GM18517 (cell line): ENCODE measurements around the gene TAF1L.
"Not testable (repeated sequence)": the region's sequence is repeated elsewhere in the genome, so short reads cannot be mapped to it uniquely, and the experiment has no call there.

Source experiments
- ATAC-seq: cut with Tn5 transposase; IDR thresholded peaks from one replicate; pipeline ENCODE4 v1.9.1; 2021; ENCODE audit warnings: mild to moderate bottlenecking, moderate library complexity; ENCODE audit not compliant: unreplicated experiment

Gene TAF1L, protein sequence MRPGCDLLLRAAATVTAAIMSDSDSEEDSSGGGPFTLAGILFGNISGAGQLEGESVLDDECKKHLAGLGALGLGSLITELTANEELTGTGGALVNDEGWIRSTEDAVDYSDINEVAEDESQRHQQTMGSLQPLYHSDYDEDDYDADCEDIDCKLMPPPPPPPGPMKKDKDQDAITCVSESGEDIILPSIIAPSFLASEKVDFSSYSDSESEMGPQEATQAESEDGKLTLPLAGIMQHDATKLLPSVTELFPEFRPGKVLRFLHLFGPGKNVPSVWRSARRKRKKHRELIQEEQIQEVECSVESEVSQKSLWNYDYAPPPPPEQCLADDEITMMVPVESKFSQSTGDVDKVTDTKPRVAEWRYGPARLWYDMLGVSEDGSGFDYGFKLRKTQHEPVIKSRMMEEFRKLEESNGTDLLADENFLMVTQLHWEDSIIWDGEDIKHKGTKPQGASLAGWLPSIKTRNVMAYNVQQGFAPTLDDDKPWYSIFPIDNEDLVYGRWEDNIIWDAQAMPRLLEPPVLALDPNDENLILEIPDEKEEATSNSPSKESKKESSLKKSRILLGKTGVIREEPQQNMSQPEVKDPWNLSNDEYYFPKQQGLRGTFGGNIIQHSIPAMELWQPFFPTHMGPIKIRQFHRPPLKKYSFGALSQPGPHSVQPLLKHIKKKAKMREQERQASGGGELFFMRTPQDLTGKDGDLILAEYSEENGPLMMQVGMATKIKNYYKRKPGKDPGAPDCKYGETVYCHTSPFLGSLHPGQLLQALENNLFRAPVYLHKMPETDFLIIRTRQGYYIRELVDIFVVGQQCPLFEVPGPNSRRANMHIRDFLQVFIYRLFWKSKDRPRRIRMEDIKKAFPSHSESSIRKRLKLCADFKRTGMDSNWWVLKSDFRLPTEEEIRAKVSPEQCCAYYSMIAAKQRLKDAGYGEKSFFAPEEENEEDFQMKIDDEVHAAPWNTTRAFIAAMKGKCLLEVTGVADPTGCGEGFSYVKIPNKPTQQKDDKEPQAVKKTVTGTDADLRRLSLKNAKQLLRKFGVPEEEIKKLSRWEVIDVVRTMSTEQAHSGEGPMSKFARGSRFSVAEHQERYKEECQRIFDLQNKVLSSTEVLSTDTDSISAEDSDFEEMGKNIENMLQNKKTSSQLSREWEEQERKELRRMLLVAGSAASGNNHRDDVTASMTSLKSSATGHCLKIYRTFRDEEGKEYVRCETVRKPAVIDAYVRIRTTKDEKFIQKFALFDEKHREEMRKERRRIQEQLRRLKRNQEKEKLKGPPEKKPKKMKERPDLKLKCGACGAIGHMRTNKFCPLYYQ (N-terminal part only)

DNA sequence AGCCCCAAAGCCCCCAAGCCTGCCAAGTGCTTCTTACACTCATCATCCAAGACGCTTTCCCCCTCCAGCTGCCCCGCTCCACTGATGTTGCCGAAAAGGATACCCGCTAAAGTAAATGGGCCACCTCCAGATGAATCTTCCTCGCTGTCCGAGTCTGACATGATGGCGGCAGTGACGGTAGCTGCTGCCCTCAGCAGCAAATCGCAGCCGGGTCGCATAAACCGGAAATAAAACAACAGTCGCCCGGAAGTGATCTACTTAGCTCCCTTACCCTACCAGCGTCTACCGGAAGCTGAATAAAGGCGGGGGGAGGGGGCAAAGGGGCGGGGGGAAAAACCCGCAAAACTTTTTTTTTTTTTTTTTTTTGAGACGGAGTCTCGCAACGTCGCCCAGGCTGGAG lies at the start of gene TAF1L:
Gene TAF1L, minus strand, starts transcription at position 308 of the 400 bp plus-strand sequence. Its CDS starts 90 bp downstream, at position 218.
- no peak for ATAC-seq

DNA sequence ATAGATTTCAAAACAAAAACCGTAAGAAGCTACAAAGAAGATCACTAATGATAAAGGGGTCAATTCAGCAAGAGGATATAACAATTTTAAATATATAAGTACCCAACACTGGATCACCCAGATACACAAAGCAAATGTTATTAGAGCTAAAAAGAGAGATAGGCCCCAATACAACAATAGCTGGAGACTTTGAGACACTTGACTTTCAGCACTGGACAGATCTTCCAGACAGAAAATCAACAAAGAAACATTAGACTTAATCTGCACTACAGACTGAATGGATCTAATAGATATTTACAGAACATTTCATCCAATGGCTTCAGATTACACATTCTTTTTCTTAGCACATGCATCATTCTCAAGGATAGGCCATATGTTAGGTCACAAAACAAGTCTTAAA lies 46.3 kb upstream of the TAF1L start:
- ATAC-seq: no peak

DNA sequence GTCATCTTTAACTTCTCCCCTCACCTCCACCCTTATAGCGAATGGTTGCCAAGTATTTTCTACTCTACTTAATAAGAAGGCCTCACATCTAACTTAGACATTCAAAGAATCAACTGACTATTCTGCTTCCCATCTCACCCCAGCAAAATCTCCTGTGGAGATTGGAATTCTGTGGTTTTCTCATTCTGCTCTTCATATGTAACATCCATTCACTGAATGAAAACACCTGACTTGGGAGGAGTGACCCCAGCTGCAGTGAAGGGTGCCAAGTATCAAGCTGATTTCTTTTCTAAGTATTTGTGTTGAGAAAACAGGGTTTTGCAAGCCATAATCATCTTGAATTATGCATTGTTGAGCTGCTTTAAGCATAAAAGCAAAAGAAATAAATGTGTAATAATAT lies 42.5 kb upstream of the TAF1L start:
- no peak for ATAC-seq

GRCh38 chr9:32672469-32672868 lies 37.0 kb upstream of the TAF1L start:
- no peak for ATAC-seq

DNA sequence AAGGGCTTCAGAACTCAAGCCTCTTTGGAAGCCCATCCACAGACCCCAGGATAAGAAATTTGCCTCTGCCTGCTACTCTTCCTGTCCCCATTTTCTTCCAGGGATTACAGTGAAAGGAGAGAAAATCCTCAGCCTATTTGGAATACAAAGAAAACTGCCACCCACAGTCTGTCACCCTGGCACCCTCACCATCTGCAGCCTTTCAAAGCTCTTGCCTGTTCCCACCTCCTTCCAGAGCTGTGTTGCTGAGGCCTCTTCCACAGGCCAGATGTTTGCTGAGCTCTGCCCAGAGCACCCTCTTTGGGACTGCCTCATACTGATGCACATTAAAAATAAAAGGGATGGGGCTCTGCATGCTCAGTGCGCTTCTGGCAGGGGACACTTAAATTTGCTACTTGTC lies 35.9 kb upstream of the TAF1L start:
- ATAC-seq: no peak

GRCh38 chr9:32665101-32665500 lies 29.6 kb upstream of the TAF1L start:
- no peak for ATAC-seq

- ATAC-seq: no peak
Measured at GRCh38 chr9:32663741-32664140, 28.3 kb upstream of the TAF1L start.

DNA sequence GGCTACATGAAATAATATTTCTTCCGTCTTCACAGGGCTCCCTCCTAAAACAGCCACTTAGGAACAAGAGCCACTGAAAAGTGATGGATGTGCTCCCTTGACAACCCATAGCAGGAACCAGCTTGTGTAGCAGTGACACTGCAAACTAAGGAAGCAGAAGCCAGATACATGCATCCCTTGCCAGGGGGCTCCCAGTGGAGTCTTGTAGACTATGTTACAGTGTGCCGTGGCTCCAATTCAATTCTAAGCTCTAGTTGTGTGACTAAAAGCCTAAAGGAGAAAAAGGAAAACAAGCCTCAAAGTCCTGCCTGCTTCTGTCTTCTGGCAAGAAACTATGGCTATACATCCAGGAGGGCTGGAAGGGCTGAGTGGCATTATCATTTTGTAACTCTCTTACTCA lies 12.2 kb upstream of the TAF1L start:
- ATAC-seq: no peak

- no peak for ATAC-seq
Measured at GRCh38 chr9:32644698-32645097, 9.2 kb upstream of the TAF1L start.

GRCh38 chr9:32633151-32633550 lies 2.3 kb downstream of the TAF1L start:
- not testable (repeated sequence) for ATAC-seq

DNA sequence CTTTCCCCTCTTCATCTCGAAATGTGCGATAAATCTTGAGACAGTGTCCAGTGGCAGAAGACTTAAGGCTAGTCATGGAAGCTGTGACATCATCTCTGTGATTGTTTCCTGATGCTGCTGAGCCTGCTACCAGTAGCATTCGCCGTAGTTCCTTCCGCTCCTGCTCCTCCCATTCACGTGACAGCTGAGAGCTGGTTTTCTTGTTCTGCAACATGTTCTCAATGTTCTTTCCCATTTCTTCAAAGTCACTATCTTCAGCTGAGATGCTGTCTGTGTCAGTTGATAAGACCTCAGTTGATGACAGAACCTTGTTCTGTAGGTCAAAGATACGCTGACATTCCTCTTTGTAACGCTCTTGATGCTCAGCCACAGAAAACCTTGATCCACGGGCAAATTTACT lies 3.5 kb downstream of the TAF1L start:
- no peak for ATAC-seq

- ATAC-seq: no peak
Measured at GRCh38 chr9:32627394-32627954, 8.0 kb downstream of the TAF1L start.

DNA sequence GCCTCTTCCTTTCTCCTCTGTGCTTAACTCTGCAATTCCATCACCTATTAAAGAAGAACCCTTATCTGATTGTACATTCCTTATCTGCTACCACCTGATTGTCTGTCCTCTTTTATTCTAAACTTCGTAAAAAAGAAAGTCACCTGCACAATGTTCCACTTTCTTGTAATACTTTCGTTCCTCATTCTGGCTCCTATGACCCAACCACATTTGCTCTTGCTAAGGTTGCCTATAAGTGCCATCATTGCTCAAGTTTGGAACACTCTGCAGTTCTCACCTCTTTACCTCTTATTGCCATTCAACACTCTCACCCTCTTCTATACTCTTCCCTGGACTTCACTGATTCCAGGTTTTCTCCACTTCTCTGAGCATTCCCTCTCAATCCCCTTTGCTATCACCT lies 10.1 kb downstream of the TAF1L start:
- ATAC-seq: no peak

GRCh38 chr9:32622948-32623347 lies 12.5 kb downstream of the TAF1L start:
- no peak for ATAC-seq

- ATAC-seq: no peak
Measured at GRCh38 chr9:32618261-32618660, 17.2 kb downstream of the TAF1L start.

GRCh38 chr9:32606811-32607210 lies 28.7 kb downstream of the TAF1L start:
- ATAC-seq: no peak

DNA sequence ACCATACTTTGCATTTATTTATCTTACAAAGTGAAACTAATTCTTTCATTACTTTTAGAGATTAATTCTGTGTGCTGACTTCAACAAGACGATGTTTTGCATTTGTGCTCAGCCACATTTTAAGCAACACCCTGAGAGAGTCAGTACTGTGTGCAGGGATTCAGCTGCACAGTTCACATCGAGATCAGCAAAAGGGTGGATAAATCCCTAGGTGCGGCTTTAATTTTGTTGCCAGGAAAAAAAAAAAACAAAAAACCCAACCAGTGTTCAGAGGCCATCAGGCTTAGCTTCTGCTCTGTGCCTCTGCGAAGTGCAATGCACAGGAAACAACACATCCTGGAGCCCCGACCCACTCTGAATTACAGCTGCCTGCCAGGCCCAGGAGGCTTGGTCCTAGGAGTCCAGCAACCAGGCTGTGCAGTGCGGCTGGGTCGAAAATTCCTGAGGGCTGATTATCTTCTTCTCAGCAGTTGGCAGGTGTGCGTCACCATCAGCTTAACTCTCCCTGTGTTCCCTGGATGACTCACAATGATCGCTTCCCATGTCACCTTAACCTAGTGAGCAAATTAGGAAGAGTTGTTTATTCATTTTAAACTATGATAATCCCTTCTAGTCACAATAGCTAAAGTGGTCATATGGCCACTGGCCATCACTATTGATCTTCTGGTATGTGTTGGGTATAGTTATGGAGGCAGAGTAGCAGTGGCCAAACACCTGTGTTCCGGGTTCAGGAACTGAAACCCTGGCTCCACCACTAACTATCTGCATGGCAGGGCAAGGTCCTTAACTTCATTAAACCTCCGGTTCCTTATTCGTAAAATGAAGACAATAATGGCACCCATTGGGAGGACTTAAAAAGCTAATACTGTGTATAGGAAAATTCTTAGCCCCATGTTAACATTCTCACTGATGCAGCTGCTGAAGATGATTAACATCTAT lies 31.3 kb downstream of the TAF1L start:
- peak; percentile 92 for ATAC-seq

- not testable (repeated sequence) for ATAC-seq
Measured at GRCh38 chr9:32599021-32599420, 36.4 kb downstream of the TAF1L start.

- ATAC-seq: no peak
Measured at GRCh38 chr9:32596936-32597335, 38.5 kb downstream of the TAF1L start.
